Prostate gland (tissue), 2 donors: Measurements from ENCODE around the gene CABP4. TPM values are rescaled to one million over a fixed set of nuclear protein-coding genes. Genes with fewer than 3 reads are reported as not detected.

ENCODE experiments used
- DNase-seq: peaks from one replicate; pipeline ENCODE4 v3.0.0-alpha.2; 2019; ENCODE audit warnings: low spot score
- H3K27ac ChIP-seq, 2 donors: fragments of 200-600 bp; sonication (generic); 2 replicates each; pipeline ENCODE4 v1.5.1; 2017 to 2019
- H3K27me3 ChIP-seq: fragments of 200-600 bp; sonication (generic); replicated peaks from 2 replicates; pipeline ENCODE4 v1.5.1; 2019; ENCODE audit not compliant: insufficient read depth
- H3K36me3 ChIP-seq, 2 donors: fragments of 200-600 bp; sonication (generic); 1 replicate in 1 of 2; 2 replicates in 1 of 2; pipeline versions ENCODE4 v1.5.1 to v1.8.1; 2017 to 2019
- H3K4me1 ChIP-seq: fragments of 200-600 bp; sonication (generic); replicated peaks from 2 replicates; pipeline ENCODE4 v1.5.1; 2019
- H3K4me3 ChIP-seq, 2 donors: fragments of 200-600 bp; sonication (generic); 2 replicates each; pipeline ENCODE4 v1.5.1; 2017 to 2019
- H3K9me3 ChIP-seq: fragments of 200-600 bp; sonication (generic); 2 replicates; pipeline ENCODE4 v1.5.1; 2017
- POLR2A ChIP-seq: fragments of 450-650 bp; IDR thresholded peaks from one replicate; pipeline ENCODE4 v1.6.1; 2016; ENCODE audit warnings: antibody characterized with exemption, mild to moderate bottlenecking
- POLR2AphosphoS5 ChIP-seq: sonication (generic); formaldehyde crosslinking; IDR thresholded peaks from one replicate; pipeline ENCODE4 v1.6.1; 2017; ENCODE audit warnings: antibody characterized with exemption
- WGBS: methylation state at CpG from one replicate; pipeline ENCODE4 v1.1.5; 2018; 5-methylcytosine and 5-hydroxymethylcytosine counted together
- intact Hi-C: fragments of 100-400 bp; cut with DNase I; formaldehyde crosslinking; loops from one replicate; pipeline ENCODE4 v1.14.2; 2022
- total RNA-seq, 2 donors: library from RNA; depleted of rRNA; stranded (reverse); fragments of >200 nt; gene quantifications; one replicate each; pipeline ENCODE4 v1.1.0, GENCODE V29; 2016
- TF ChIP-seq, protein P1 (sequence below), 4 experiments: fragments of 200-600 bp in 2 of 4; fragments of 450-650 bp in 2 of 4; sonication (generic) in 2 of 4; IDR thresholded peaks; 1 replicate in 3 of 4; 2 replicates in 1 of 4; pipeline ENCODE4 v1.5.1; 2016 to 2019; ENCODE audit warnings: antibody characterized with exemption in 4 of 4, mild to moderate bottlenecking in 2 of 4, moderate library complexity in 2 of 4

Gene CABP4
- total RNA-seq, 2 donors from 2014 or later = 4.3 to 6.1 TPM

DNA sequence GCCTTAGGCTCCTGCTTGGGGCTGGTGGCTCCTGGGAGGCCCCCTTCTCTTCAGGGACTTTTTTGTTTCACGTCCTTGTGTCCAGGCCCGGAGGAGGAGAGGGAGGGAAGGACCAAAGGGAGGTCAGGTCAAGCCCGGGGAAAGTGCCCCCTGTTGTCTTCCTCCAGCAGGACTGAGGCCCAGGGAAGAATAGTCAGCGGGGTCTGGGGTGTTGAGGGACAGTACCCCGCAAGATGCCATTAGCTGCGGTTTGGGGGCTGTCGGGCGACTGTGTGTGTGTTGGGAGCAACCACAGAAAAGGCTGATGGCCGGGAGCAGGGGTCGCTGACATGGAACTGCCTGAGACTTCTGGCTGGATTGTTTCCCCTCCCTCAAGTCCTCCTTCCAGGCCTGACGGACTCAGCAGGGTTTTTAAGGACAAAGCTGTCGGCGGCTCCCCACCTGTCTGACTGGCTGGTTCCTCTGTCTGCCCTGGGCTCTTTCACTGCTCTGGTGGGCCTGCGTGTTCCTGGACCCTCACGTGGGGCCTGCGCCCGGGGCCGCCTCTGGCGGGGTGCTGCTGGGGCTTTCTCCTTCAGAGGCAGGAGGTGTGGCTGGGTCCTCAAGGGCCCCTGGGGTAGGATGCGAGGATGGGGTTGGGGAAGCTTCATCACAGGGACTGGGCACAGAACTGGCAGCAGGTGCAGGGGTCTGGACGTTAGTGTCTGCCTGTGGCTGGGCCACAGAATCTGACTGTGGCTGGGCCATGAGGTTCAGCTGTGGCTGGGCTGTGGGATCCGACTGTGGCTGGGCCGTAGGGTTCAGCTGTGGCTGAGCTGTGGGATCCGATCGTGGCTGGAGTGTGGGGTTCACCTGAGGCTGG is 4.1 kb upstream of the CABP4 start:
- WGBS = 90% methylated on average over 25 of the region's 25 CpGs
- H3K27ac ChIP-seq = no peak overlapping the region
- no peak for DNase-seq
- no peaks in the 10 kb centered on the region for H3K9me3 ChIP-seq
- no peak for TF ChIP-seq POLR2A
- TF ChIP-seq, protein P1, sequence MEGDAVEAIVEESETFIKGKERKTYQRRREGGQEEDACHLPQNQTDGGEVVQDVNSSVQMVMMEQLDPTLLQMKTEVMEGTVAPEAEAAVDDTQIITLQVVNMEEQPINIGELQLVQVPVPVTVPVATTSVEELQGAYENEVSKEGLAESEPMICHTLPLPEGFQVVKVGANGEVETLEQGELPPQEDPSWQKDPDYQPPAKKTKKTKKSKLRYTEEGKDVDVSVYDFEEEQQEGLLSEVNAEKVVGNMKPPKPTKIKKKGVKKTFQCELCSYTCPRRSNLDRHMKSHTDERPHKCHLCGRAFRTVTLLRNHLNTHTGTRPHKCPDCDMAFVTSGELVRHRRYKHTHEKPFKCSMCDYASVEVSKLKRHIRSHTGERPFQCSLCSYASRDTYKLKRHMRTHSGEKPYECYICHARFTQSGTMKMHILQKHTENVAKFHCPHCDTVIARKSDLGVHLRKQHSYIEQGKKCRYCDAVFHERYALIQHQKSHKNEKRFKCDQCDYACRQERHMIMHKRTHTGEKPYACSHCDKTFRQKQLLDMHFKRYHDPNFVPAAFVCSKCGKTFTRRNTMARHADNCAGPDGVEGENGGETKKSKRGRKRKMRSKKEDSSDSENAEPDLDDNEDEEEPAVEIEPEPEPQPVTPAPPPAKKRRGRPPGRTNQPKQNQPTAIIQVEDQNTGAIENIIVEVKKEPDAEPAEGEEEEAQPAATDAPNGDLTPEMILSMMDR (IDR thresholded peaks at IDR 0.05) = no peak
- no peak for TF ChIP-seq POLR2AphosphoS5
- intact Hi-C loops = no loop called here
- no peaks in the 10 kb centered on the region for H3K36me3 ChIP-seq
- H3K4me1 ChIP-seq = no peaks in the 10 kb centered on the region
- H3K27me3 ChIP-seq = no peaks in the 10 kb centered on the region
- H3K4me3 ChIP-seq = no peak overlapping the region

DNA sequence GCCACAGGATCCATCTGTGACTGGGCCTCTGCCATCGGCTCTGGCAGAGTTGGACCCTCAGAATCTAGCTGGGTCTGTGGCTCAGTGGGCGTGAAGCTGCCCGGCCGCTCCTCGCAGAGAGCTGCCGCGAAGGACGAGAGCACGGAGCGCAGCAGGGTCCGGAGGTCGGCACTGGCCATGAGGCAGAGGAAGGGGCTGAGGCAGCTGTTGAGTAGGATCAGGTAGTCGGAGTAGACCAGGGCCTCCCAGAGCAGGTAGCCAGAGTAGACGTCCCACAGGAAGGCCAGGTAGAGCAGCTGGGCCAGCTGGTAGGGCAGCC is 3.5 kb upstream of the CABP4 start:
- H3K9me3 ChIP-seq = no peaks in the 10 kb centered on the region
- no peak for DNase-seq
- WGBS = 88% methylated on average over 14 of the region's 14 CpGs
- no peaks in the 10 kb centered on the region for H3K36me3 ChIP-seq
- H3K27me3 ChIP-seq = no peaks in the 10 kb centered on the region
- no peak overlapping the region for H3K27ac ChIP-seq
- no peaks in the 10 kb centered on the region for H3K4me1 ChIP-seq
- no peak overlapping the region for H3K4me3 ChIP-seq
- intact Hi-C loops = no loop called here
- no peak for TF ChIP-seq POLR2A
- TF ChIP-seq, protein P1 (IDR thresholded peaks at IDR 0.05) = no peak
- TF ChIP-seq POLR2AphosphoS5 = no peak

DNA sequence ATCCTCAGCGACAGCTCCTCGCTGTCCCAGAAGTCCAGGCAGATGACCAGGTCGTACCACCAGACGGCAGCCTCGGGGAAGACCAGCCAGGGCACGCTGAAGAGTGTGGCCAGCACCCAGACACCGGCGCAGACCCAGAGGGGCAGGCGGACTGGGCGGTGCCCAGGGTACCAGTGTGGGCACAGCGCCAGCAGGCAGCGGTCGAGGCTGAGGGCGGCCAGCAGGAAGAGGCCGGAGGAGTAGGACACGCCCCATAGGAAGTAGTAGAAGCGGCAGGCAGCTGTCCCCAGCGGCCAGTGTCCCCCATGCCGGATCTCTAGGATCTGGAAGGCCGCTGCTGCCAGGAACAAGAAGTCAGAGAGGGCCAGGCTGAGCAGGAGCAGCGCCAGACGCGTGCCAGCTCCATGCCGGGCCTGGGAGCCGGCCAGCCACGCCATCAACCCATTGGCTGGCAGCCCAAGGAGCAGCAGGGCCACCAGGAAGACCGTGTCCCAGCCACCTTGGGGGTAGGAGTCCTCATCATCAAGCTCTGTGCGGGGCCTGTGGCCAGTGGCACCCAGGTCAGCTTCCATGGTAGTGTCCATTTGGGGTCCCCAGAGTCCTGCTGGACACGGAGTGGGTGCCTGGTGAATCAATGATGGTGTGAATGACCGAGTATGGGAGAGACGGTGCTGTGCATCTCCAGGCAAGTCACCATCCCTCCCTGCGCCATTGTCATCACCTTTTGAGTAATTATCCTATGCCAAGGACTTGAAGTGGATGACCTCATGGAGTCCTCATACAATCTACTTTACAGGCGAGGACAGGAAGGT is 2.8 kb upstream of the CABP4 start, which contains the start of gene GPR152:
Gene GPR152, minus strand, starts transcription at position 589 of the 812 bp plus-strand sequence. Its CDS starts 5 bp downstream, at position 584.
- Histone ChIP-seq H3K4me1 (no peaks in the 10 kb centered on the region), H3K27me3 (no peaks in the 10 kb centered on the region), H3K9me3 (no peaks in the 10 kb centered on the region), H3K36me3 (no peaks in the 10 kb centered on the region), H3K27ac (peak within 1 kb of the TSS; percentile 39 to 53), H3K4me3 (no peak within 1 kb of the TSS)
- intact Hi-C loops = no loop called here
- DNase-seq = no peak
- TF ChIP-seq POLR2A = no peak
- TF ChIP-seq, protein P1 (IDR thresholded peaks at IDR 0.05) = peak in 1 of 4 experiments; percentile 23
- WGBS = 62% methylated on average over 27 of the region's 33 CpGs

DNA sequence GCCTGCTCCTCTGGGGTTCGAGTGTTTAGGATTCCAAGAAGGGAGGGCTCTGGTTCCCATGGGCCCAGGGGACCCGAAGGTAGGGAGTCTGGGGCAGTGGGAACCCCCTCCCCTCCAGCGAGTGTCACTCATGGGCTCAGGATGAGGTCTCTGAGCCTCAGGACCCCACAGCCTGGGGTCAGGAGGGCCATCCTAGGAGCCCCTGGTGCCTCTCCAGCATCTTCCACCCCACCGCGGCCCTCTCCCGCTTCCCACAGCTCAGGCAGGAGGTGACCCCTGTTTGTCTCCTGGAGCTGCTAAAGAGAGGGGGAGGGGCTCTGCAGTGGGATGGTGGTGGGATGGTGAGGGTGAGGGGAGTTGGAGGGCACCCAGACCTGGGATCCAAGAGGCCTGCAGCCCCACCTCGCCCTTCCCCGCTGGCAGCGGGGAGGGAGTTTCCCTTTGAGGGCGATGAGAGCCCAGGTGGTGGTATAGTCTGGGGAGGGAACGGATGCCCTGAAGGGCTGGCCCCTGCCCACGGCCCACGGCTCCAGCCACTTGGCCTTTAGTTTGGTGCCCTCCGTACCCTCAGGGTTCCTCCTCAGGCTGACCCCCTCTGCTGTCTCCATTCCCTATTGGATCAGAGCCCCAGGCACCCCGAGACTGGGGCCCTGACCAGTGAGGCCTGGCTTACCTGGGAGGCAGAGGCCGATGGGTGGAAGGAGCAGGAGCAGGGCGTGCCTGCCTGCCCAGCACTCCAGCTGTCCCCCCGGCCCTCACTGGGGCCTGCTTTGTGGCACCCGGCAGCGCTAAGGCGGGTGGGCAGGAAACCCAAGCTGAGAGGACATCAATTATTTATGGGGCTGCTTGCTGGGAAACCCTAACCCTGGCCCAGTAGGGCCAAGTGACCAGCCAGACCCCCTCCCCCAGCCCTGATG is 1.1 kb upstream of the CABP4 start:
- Histone ChIP-seq H3K27me3 (no peaks in the 10 kb centered on the region), H3K4me3 (no peak overlapping the region), H3K27ac (no peak overlapping the region), H3K36me3 (no peaks in the 10 kb centered on the region), H3K4me1 (no peaks in the 10 kb centered on the region), H3K9me3 (no peaks in the 10 kb centered on the region)
- DNase-seq = no peak
- 88% methylated on average over 21 of the region's 21 CpGs for WGBS
- TF ChIP-seq POLR2A (no peak), POLR2AphosphoS5 (no peak)
- TF ChIP-seq, protein P1 (IDR thresholded peaks at IDR 0.05) = no peak
- intact Hi-C loops = no loop called here
